Activated T-cell treated with anti-CD3 and anti-CD28 coated beads for 1 hour (primary cell): ENCODE measurements around the gene OPCML.

Experiments
- DNase-seq: peaks from one replicate; pipeline ENCODE4 v3.0.0-alpha.2; 2020; ENCODE audit warnings: low read depth

OPCML gene

GRCh38 chr11:133072858-133073582 is 459.3 kb downstream of the OPCML start:
- DNase-seq = no peak

GRCh38 chr11:133072378-133072777 is 459.9 kb downstream of the OPCML start:
- DNase-seq = no peak

DNA sequence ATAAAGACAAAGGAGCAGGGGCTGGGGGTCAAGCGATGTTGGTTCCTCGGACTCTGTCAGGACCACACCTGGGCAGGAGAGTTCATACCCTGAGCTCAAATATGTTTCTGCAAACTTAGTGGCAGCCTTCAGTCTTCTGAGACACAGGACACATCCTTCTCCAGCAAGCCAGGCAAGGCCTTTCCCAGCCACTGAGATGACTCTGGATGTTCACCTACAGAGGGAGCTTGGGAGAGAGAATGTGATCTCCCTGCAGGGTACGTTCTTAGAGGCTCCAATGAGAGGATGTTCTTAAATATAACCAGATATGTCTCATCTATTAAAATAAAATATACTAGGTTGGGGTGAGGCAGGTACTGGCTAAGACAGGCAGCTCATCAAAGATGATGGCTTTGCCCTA is 461.5 kb downstream of the OPCML start:
- DNase-seq = no peak

GRCh38 chr11:133070021-133070713 is 462.1 kb downstream of the OPCML start:
- no peak for DNase-seq

DNA sequence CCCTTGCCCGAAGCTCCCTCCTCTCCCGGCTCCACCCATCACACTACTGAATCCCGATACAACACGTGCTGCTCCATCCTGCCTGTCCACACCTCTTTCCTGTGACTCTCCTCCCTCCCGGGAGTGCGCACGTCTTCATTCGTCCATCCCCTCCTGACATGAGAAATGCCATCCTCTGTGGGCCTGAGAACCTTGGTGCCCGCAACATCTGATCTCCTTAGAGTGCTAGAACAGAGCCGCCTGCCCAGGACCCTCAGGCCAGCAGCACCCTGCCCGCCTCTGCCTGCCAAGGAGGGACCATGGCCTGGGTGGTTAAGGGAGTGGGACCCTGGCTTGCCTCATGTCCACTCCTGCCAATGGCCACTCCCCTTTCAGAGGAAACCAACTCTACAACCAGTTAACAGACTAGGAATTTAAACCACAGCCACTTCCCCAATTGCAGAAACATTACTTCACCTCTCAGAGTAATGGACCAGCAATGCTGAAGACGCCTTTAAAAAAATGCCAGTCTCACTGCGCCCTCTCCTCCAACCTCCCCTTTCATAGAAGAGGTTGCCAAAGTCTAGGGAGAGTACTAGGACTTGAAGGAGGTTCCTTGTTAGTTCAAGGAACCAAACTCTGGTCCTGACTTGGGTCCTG is 466.3 kb downstream of the OPCML start:
- DNase-seq = no peak

DNA sequence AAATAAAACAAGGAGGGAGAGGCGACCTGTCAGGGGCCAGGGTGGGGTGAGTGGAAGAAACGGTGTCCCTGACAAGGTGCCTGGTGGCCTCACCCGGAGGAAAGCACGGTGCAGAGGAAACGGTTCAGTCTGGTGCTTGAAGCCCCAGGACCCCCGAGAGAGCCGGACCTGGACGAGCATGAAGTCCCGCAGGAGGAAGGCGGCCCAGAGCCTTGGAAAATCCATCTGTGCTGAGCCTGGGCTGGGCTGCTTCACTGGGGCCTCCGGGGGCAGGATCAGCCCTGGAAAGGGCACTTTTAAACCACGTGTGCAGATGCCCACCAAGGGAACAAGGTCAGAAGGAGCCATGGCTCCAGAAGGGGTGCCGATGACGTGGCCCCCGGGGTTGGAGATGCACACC is 467.3 kb downstream of the OPCML start:
- no peak for DNase-seq

- DNase-seq = no peak
Observed at GRCh38 chr11:133064152-133064877, 468.0 kb downstream of the OPCML start.

DNA sequence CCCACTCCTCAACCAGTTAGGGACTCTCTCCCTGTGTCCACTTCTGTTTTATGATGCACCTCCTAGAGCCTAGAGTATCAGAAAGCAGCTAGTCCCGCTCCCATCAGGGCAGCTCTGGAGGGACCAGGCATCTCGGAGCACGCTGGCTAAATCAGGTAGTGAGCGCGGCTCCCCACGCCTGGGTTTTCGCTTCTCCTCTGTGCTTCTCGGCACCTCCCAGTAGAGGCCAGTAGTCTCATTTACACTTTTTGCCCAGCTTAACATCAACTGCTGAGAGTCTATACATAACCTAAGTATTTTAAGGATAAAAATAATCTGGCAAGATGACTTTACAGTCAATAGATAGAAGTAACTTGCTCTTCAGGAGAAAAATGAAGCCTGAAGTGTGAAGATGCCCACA is 473.8 kb downstream of the OPCML start:
- no peak for DNase-seq

- DNase-seq = no peak
Observed at GRCh38 chr11:133053124-133053776, 479.1 kb downstream of the OPCML start.

DNA sequence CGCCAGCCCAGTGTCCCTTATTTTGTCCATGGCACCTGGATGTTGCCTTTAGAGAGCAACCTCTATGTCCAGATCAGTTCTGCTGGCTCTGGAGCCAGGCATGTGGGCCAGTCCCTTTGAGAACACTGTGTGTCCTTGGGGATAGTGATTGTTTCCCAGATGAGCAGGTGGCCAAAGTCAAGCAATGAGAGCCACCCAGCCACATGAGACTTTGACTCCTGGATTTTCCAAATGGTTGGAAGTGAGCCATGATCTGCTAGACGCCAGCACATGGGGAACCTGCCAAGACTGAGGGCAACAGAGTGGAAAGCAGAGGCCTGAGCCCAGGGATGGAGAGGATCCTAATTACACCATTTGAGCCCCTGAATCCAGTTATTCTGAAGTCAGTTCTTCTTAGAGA is 479.8 kb downstream of the OPCML start:
- DNase-seq = no peak

- no peak for DNase-seq
Observed at GRCh38 chr11:133049244-133050019, 482.9 kb downstream of the OPCML start.

- DNase-seq = no peak
Observed at GRCh38 chr11:133048270-133048669, 484.0 kb downstream of the OPCML start.

GRCh38 chr11:133047771-133048115 is 484.6 kb downstream of the OPCML start:
- no peak for DNase-seq

GRCh38 chr11:133047036-133047770 is 485.1 kb downstream of the OPCML start:
- no peak for DNase-seq

DNA sequence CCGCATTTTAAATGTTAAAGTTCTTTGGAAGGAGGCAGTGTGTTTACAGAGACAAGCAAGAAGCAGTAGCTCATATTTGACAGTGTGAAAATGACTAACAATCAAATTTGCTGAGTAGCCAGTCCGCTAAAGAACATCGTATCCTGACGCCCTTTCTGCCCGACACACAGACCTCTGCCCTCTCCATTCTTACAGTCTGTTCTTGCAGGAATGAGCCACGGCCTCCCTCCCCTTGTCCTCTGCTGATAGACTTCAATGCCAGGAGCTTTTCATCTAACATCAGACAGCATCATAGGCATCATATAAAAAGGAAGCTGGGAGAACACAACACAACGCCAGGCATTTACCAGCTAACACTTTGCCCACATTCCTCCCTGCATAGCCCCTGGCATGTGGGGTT is 486.0 kb downstream of the OPCML start:
- DNase-seq = no peak

DNA sequence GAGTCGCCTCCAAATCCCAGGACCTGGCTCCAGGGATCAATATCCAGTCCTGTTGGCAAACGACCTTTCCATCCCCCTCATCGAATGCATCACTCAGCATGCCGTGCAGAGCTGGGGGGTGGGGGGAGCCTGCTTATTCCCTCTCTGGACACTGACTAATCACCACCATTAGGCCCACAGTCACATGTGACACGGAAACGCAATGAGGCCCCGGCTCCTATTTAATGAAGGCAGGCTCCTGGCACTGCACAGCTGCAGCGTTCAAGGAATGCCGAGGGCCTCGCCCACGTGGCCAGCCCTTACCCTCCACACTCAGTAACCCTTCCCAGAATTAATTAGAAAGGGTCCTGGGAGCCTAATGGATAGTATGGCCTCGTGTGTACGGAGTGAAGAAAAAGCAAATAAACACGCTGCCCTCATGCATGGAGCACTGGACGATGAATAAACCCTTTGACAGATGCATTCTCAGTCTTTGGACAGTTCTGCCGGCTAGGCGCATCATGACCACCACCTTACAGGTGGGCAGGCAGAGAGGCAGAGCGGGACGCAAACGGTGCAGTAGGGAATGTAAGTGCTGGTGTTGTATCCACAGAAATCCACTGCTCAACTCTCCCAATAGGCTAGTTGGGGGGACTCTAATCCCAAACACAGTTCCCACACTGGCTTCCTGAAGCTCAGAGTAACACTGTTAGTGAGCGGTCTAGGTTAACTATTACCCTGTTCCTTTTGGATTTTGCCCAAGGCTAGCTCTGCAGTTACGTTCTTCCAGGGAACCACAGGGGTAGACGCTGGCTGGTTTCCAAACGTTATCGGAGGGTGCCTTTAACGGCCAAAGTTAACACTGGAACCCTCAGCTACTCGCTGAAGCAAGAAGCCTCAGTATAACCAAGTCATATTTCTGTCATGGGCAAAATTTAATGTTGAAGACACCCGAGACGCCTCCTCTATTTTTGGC is 490.1 kb downstream of the OPCML start:
- no peak for DNase-seq

GRCh38 chr11:133041181-133041580 is 491.1 kb downstream of the OPCML start:
- no peak for DNase-seq

DNA sequence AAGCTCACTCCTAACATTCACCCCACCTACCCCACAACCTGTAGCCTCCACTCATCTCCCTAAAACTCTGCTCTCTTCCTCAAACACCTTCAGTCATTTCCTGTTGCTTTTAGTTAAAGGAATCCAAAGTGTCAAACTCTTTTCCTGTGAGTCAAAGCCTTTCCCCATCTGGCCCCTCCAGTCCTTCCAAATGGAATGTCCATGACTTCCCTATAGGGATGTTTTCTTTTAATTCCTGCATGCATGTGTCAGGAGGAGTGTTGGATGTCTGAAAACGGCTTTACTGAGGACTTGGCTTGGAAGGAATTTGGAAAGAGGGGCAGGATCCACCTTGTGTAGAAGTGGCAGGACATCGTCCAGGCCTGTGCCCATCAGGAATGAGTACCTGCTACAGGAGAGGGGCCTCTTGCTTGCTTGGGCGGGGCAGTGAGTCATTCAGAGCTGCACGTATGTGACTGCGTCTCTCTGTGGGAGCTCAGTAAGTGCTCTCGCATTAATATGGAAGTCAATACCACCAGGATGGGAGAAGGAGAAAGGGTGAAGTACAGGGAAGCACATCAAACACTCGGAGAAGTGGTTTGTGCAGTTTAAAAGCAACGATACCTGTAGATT is 491.9 kb downstream of the OPCML start:
- DNase-seq = no peak

- DNase-seq = no peak
Observed at GRCh38 chr11:133038850-133039249, 493.5 kb downstream of the OPCML start.
